GM21515 (cell line): ENCODE data around the gene CCDC121.

Experiments used
- ATAC-seq: cut with Tn5 transposase; IDR thresholded peaks from one replicate; pipeline ENCODE4 v1.9.1; 2021; ENCODE audit not compliant: unreplicated experiment

Gene CCDC121, protein sequence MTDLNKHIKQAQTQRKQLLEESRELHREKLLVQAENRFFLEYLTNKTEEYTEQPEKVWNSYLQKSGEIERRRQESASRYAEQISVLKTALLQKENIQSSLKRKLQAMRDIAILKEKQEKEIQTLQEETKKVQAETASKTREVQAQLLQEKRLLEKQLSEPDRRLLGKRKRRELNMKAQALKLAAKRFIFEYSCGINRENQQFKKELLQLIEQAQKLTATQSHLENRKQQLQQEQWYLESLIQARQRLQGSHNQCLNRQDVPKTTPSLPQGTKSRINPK

DNA sequence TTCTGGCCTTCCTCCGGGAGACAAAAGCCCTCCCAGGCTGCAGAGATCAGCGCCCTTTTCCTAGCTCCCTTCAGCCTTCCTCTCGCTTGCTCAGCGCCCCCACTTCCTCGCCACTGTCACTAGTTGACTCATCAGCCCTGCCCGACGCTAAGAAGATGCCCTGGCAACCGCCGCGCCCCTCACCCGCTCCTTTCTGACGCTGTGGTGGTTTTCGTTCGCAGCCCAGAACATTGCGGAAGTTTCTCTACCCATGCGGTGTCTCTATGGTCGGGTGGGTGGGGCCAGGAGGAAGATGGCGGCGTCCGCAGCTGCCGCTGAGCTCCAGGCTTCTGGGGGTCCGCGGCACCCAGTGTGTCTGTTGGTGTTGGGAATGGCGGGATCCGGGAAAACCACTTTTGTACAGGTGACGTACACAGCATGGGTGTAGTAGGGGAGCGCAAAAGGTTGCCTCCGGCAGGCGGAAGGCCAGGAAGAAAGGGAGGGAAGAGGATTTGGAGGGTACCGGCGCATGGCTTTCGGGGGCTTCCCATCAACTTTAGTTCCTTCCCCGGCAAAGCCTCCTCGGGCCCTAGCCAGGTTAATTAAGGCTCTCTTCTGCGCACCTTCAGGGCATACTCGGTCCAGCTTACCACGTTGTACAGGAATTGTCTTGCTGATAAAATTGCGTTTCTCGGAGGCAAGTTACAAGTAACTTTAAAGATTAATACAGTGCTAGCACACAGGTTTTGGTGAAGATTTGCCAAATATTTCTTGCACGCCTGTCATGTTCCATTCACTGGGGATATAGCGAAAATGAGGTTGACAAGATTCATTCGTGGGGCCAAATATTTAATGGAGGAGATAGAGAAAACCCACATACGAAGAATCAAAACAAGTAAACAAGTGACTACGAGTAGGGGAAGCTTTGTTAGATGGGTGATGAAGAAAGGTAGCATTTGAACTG lies at the start of gene CCDC121, which contains the start of gene GPN1:
Gene CCDC121, minus strand, starts transcription at position 246 of the 943 bp plus-strand sequence. CDS start 1,213 bp downstream, outside the sequence.
Gene GPN1, plus strand, starts transcription at position 284 of the 943 bp plus-strand sequence. Its CDS starts 9 bp downstream, at position 293.
- ATAC-seq, result peak; percentile 96

DNA sequence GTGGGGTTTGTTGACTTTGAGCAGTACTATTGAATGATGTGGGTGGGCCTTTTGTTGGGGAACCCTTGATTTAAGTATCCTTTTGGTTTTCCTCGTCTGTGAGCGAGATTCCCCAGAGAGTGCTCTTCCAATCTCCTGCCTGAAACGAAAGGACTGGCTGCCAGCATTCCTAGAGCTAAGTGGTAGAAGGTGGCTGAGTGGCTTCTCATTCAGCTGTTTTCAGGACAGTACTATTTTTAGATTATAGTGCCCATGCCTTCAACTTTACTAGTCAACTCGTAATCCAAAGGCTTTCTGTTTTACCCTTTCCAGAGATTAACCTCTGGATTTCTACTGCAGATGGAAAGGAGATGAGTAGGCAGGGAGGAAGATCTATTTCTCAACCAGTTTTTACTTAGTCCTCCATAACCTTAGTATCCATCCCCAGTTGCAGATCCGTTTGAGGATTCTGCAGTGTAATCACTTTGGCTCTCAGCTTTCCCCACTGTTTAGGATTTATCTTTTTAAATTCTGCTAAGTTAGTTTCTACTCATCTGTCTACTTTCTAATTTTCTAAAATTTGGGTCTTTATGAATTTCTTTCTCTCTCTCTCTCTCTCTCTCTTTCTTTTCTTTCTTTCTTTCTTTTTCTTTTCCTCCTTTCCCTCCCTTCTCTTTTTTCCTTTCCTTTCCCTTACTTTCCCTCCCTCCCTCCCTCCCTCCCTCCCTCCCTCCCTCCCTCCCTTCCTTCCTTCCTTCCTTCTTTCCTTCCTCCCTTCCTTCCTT lies 44.1 kb upstream of the CCDC121 start:
- ATAC-seq, result no peak

DNA sequence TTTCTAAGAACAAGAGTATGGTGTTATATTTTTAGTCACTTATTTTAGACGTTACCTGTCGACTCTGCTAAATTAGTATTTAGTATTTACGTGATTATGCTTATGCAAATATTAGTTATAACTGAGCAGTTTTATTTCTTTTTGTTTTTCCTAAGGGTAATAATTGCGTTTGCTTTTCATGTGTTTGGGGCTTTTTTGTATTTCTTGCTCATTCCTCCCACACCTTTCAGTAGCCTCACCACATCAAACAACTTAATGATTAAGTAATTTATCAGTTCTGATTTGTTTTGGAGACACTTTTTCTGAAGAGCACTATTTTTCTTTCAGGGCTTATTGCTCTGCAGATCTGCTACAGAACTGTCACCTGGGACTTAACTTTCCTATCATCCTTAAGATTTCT lies 42.4 kb upstream of the CCDC121 start:
- no peak for ATAC-seq

- no peak for ATAC-seq
These were observed 38.6 kb upstream of the CCDC121 start for GRCh38 chr2:27667446-27667845.

- no peak for ATAC-seq
These were observed 36.0 kb upstream of the CCDC121 start for GRCh38 chr2:27664622-27665363.

GRCh38 chr2:27664154-27664574 lies 35.4 kb upstream of the CCDC121 start:
- ATAC-seq, result peak; percentile 28

- peak; percentile 70 for ATAC-seq
These were observed 34.7 kb upstream of the CCDC121 start, which contains the start of the genes SLC4A1AP and SUPT7L for GRCh38 chr2:27663285-27664153. SLC4A1AP (plus strand) TSS chr2:27663889; CDS start chr2:27663915, 26 bp downstream. SUPT7L (minus strand) TSS chr2:27663614; CDS start chr2:27662192, 1,422 bp downstream.

GRCh38 chr2:27661371-27661770 lies 32.6 kb upstream of the CCDC121 start:
- no peak for ATAC-seq

GRCh38 chr2:27655155-27655951 lies 26.5 kb upstream of the CCDC121 start:
- no peak for ATAC-seq

DNA sequence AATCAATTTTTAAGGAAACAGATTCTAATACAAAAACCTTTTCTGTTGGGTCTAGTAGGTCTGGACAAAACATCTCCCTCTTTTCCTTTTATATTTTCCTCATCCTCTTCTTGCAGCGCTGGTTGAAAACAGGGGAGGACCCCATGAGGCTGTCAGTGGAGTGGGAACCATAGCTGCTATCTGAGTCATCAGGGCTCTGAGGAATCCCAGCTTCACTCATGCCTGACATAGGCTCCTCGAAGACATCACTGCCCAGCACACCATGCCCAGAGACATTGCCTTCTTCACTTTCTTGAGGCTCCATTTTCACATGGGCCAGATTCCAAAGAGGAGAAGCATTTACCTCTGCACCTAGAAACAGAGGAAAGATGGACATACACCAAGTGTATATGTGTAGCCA lies 24.6 kb upstream of the CCDC121 start:
- no peak for ATAC-seq

- ATAC-seq, result no peak
These were observed 24.0 kb upstream of the CCDC121 start for GRCh38 chr2:27652790-27653189.

GRCh38 chr2:27652341-27652740 lies 23.5 kb upstream of the CCDC121 start:
- ATAC-seq, result no peak

GRCh38 chr2:27651056-27651455 lies 22.2 kb upstream of the CCDC121 start:
- ATAC-seq, result no peak

- ATAC-seq, result no peak
These were observed 18.9 kb upstream of the CCDC121 start for GRCh38 chr2:27647737-27648136.

DNA sequence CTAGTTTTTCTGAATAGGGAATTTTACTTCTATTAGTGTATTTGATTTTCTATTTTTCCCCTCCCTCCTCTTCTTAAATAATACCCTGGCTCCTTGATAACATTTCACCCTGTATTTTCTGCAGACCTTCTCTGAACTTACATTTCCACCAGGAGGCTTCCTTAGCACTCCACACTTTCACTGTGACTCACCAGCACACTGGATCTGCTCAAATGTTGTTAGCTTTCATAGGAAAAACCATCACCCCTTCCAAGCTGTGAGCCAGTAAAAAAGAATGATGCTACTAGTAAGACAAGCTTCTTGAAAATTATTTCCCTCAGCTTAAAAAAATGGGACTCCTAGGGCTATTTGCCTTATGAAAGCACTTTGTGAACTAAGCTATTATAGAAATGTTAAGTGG lies 18.5 kb upstream of the CCDC121 start:
- ATAC-seq, result no peak

GRCh38 chr2:27645197-27645596 lies 16.4 kb upstream of the CCDC121 start:
- ATAC-seq, result no peak

DNA sequence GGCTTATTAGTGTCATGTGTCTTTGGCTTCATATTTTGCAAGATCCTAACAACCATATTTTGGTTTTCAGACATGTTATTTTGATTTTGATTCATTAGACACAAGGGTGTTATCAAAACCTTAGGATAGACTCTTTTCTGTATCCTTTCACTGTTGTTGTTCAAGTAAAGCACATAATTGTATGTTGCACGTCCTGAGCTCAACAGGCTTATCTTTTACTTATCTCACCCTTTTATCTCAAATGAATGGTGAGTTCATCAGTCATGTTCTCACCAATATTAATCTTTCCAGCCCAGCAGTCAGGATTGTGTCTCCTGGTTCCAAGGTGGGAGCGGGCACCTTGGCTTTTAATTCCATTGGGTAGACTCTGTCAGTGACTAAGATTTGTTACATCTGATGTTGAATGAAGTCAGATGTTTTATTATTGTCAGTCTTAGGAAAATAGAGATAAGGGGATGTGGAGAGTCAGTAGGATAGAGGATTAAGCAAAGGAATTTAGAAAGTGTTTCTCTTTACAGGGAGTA lies 12.0 kb upstream of the CCDC121 start:
- no peak for ATAC-seq

DNA sequence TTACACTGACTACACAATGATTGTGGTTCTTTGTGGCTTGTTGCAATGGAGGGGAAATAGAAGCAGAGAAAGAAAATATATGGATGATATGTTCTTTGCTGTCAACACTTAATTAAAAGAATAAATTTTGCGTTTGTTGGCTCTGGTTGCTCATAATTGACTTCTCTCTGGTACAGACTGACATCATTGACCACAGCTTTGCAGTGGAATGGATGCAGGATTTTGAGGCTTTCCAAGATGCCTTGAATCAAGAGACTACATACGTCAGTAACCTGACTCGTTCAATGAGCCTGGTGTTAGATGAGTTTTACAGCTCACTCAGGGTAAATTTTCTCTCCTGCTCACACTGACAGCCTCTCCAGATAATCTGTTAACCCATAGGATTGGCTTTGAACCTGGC lies 9.9 kb upstream of the CCDC121 start:
- ATAC-seq, result no peak
